Neutrophil (primary cell): ENCODE data around the gene SLC25A3.
A peak's percentile ranks its signal among the peaks of the same experiment; 100 is the strongest.

Experiments used
- H3K27ac ChIP-seq: fragments of 200-600 bp; sonication (generic); 2 replicates; pipeline ENCODE4 v1.5.1; 2016; ENCODE audit warnings: mild to moderate bottlenecking, moderate library complexity
- H3K27me3 ChIP-seq: fragments of 200-600 bp; sonication (generic); 2 replicates; pipeline ENCODE4 v1.6.0; 2016; ENCODE audit warnings: mild to moderate bottlenecking
- H3K36me3 ChIP-seq: fragments of 200-600 bp; sonication (generic); 2 replicates; pipeline ENCODE4 v1.5.1; 2017
- H3K4me1 ChIP-seq, 2 experiments: fragments of 200-600 bp in 1 of 2; sonication (generic) in 1 of 2; 1 replicate in 1 of 2; 2 replicates in 1 of 2; pipeline versions ENCODE4 v1.5.1 to v1.6.1; 2013 to 2016; ENCODE audit warnings: low read depth in 1 of 2, low read length in 1 of 2, mild to moderate bottlenecking in 1 of 2, moderate library complexity in 1 of 2; ENCODE audit not compliant: control insufficient read depth in 1 of 2, insufficient read depth in 1 of 2
- H3K4me3 ChIP-seq, 2 experiments: fragments of 200-600 bp in 1 of 2; sonication (generic) in 1 of 2; 1 replicate in 1 of 2; 2 replicates in 1 of 2; pipeline ENCODE4 v1.5.1; 2013 to 2016; ENCODE audit warnings: low read depth in 1 of 2, low read length in 1 of 2, mild to moderate bottlenecking in 1 of 2, moderate library complexity in 1 of 2
- H3K9me3 ChIP-seq: fragments of 200-600 bp; sonication (generic); 2 replicates; pipeline ENCODE4 v1.5.1; 2016
- CTCF ChIP-seq: fragments of 200-600 bp; sonication (generic); IDR thresholded peaks from 2 replicates; pipeline ENCODE4 v1.5.1; 2016; ENCODE audit warnings: antibody characterized with exemption

SLC25A3 gene

GRCh38 chr12:98646294-98647090 is 53.0 kb downstream of the SLC25A3 start:
- peak overlapping the region; percentile 93 for H3K27ac ChIP-seq
- TF ChIP-seq CTCF: no peak
- H3K4me1 ChIP-seq: peaks cover 43 to 52% of the 10 kb centered on the region in 2 experiments
- H3K9me3 ChIP-seq: no peaks in the 10 kb centered on the region
- peak overlapping the region; percentile 99 for H3K4me3 ChIP-seq
- peaks cover 37% of the 10 kb centered on the region for H3K36me3 ChIP-seq
- no peaks in the 10 kb centered on the region for H3K27me3 ChIP-seq

- no peaks in the 10 kb centered on the region for H3K9me3 ChIP-seq
- peaks cover 25 to 26% of the 10 kb centered on the region in 2 experiments for H3K4me1 ChIP-seq
- no peaks in the 10 kb centered on the region for H3K27me3 ChIP-seq
- no peak overlapping the region for H3K4me3 ChIP-seq
- peak overlapping the region; percentile 41 for H3K27ac ChIP-seq
- no peak for TF ChIP-seq CTCF
- peaks cover 77% of the 10 kb centered on the region for H3K36me3 ChIP-seq
Observed at GRCh38 chr12:98651328-98651727, 57.8 kb downstream of the SLC25A3 start.

- no peak overlapping the region for H3K4me3 ChIP-seq
- H3K36me3 ChIP-seq: peaks cover 91% of the 10 kb centered on the region
- H3K27me3 ChIP-seq: no peaks in the 10 kb centered on the region
- H3K9me3 ChIP-seq: no peaks in the 10 kb centered on the region
- H3K4me1 ChIP-seq: peaks cover 0 to 3% of the 10 kb centered on the region in 2 experiments
- TF ChIP-seq CTCF: peak; percentile 48
- peak overlapping the region; percentile 41 for H3K27ac ChIP-seq
Observed at GRCh38 chr12:98653866-98654493, 60.5 kb downstream of the SLC25A3 start.
